ENCODE data around the gene RPS2. TPM values are rescaled to one million over a fixed set of nuclear protein-coding genes. Genes with fewer than 3 reads are reported as not detected.

Gene RPS2
- total and polyA plus RNA-seq, 8 donors = 1,316 to 3,219 (median 1,806) TPM

GRCh38 chr16:1990351-1991134 lies 25.9 kb upstream of the RPS2 start:
- Histone ChIP-seq H3K9me3 (no peaks in the 10 kb centered on the region), H3K27ac (no peak overlapping the region), H3K27me3 (peaks cover 0 to 11% (median 0%) of the 10 kb centered on the region in 4 donors), H3K4me1 (peaks cover 10 to 17% (median 14%) of the 10 kb centered on the region in 3 donors), H3K4me3 (peak overlapping the region in 2 of 4 donors; percentile 21 to 36), H3K36me3 (peaks cover 0 to 3% (median 0%) of the 10 kb centered on the region in 3 donors)
- no peak for FAIRE-seq
- DNase-seq = peak in 3 of 6 donors; percentile 80 to 86 (median 80)
- no peak for TF ChIP-seq CTCF (IDR thresholded peaks at IDR 0.05)
- intact Hi-C loops (cut with DNase I) = no loop called here
- 11% methylated on average over 39 to 50 of the region's 50 CpGs for WGBS, 2 donors
- peak; percentile 10 to 48 (median 34) for ATAC-seq

- WGBS, 2 donors = 0 to 1% methylated on average over 7 to 25 of the region's 25 CpGs
- TF ChIP-seq CTCF (IDR thresholded peaks at IDR 0.05) = no peak
- intact Hi-C loops (cut with DNase I) = no loop called here
- peaks cover 0 to 3% (median 0%) of the 10 kb centered on the region in 3 donors for H3K36me3 ChIP-seq
- peak overlapping the region in 2 of 4 donors; percentile 21 to 36 for H3K4me3 ChIP-seq
- H3K27me3 ChIP-seq = peaks cover 0 to 11% (median 0%) of the 10 kb centered on the region in 4 donors
- DNase-seq (peak in 1 of 6 donors; percentile 80), ATAC-seq (no peak), FAIRE-seq (no peak)
- H3K9me3 ChIP-seq = no peaks in the 10 kb centered on the region
- no peak overlapping the region for H3K27ac ChIP-seq
- peaks cover 14 to 23% (median 14%) of the 10 kb centered on the region in 3 donors for H3K4me1 ChIP-seq
These were observed 25.4 kb upstream of the RPS2 start for GRCh38 chr16:1990101-1990350.

- Histone ChIP-seq H3K9me3 (no peaks in the 10 kb centered on the region), H3K27ac (no peak within 1 kb of the TSS), H3K36me3 (peaks cover 0 to 3% (median 0%) of the 10 kb centered on the region in 3 donors), H3K27me3 (peaks cover 0 to 11% (median 0%) of the 10 kb centered on the region in 4 donors), H3K4me1 (peaks cover 14 to 27% (median 18%) of the 10 kb centered on the region in 3 donors), H3K4me3 (peak within 1 kb of the TSS in 2 of 4 donors; percentile 21 to 36)
- DNase-seq (peak in 2 of 6 donors; percentile 63 to 77), ATAC-seq (peak in 1 of 4 donors; percentile 36), FAIRE-seq (no peak)
- intact Hi-C loops (cut with DNase I) = no loop called here
- WGBS, 2 donors = 4 to 5% methylated on average over 22 to 67 of the region's 67 CpGs
- no peak for TF ChIP-seq CTCF (IDR thresholded peaks at IDR 0.05)
These were observed 24.8 kb upstream of the RPS2 start, which contains the start of gene SYNGR3 for GRCh38 chr16:1989209-1990100. Gene SYNGR3 (plus strand): TSS chr16:1989970. CDS start chr16:1990103, 133 bp downstream.

- DNase-seq (peak in 1 of 6 donors; percentile 77), ATAC-seq (no peak), FAIRE-seq (no peak)
- intact Hi-C loops (cut with DNase I) = no loop called here
- TF ChIP-seq CTCF (IDR thresholded peaks at IDR 0.05) = no peak
- H3K4me3 ChIP-seq = no peak overlapping the region
- H3K9me3 ChIP-seq = no peaks in the 10 kb centered on the region
- H3K36me3 ChIP-seq = peaks cover 0 to 3% (median 0%) of the 10 kb centered on the region in 3 donors
- no peak overlapping the region for H3K27ac ChIP-seq
- peaks cover 0 to 11% (median 0%) of the 10 kb centered on the region in 4 donors for H3K27me3 ChIP-seq
- 92 to 95% methylated on average over 10 of the region's 10 CpGs for WGBS, 2 donors
- H3K4me1 ChIP-seq = peaks cover 14 to 27% (median 22%) of the 10 kb centered on the region in 3 donors
These were observed 22.6 kb upstream of the RPS2 start for GRCh38 chr16:1987198-1987597.
